22Rv1 (cell line): ENCODE results near the gene B9D1.

Source experiments
- CTCF ChIP-seq: fragments of 450-650 bp; IDR thresholded peaks from 2 replicates; pipeline ENCODE4 v1.5.1; 2017; ENCODE audit warnings: mild to moderate bottlenecking
- ZFX ChIP-seq: fragments of 450-650 bp; IDR thresholded peaks from 2 replicates; pipeline ENCODE4 v1.6.1; 2017; ENCODE audit warnings: antibody characterized with exemption, borderline replicate concordance

DNA sequence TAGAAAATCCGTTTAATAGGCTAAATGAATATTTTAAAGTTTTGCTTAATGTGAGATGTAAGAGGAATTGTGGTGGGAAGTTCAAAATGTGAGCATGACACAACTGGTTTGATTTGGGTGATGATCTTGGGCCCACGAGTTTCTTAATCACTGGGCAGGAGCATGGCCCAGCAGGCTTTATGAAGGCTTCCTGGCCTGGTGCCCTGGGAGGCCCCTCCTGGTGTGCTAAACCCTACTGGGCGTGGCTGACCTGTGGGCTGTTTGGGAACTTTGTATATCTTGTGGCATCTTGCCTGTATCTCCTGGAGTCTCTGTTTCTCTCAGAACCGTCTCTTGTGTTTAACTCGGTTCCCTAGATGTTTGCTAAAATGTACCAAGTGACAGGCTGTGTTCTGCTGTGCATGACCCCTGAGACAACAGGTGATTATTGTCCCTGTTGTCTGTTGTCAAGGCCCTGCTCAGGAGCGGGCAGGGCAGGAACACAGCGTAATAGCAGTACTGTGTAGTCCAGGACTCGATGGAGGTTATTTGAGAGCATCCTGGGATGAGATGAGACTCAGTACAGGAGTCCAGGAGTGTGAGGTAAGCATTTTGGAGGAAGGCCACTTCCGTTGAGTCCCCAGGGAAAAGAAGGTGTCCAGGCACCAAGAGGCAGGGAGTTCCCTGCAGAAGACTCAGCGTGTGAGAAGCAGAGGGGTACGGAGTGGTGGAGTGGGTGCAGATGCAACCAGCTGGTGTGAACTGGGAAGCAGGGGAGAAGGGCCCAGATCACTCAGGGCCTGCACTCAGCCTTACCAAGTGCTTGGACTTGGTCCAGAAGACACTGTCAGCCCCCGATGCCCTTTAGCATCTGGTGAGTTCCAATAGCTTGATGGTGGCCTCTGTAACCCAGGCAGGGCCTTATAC lies 48.5 kb downstream of the B9D1 start:
- TF ChIP-seq CTCF (no peak), ZFX (no peak)
